ENCODE measurements around the gene RAB32. TPM values are rescaled to one million over a fixed set of nuclear protein-coding genes. Genes with fewer than 3 reads are reported as not detected.

RAB32 gene
- total RNA-seq: 57.7 and 92.1 TPM in 2 replicates

DNA sequence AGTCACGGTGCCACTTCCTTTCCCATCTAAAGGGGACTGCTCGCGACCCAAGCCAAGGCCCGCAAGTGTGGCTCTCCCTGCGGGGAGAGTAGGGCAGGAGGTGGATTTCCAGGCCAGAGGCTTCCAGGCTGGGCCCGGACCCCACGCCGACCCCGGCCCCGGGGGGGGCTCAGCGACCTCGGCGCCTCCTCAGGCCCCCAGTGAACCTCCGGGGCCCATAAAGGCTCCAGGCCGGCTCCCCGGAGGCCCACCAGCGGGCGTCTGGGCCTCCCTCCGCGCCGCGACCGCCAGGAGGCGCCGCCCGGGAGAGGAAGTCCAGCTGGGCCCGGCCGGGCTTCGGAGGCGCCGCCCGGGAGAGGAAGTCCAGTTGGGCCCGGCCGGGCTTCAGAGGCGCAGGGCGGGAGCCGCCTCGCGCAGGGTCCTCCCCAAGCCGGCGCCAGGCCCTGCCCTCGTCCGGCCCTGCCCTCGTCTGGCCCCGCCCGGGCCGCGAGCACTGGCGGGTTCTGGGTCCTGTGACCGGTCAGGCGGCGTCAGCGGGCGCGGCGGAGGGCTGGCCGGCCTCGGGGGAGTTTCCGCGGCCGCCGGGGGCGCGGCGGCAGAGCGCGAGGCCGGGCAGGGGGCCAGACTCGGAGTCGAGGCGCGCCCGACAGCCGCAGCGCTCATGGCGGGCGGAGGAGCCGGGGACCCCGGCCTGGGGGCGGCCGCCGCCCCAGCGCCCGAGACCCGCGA is at the start of gene RAB32:
RAB32 (plus strand) TSS at position 623 of the 729 bp plus-strand sequence; CDS start at position 662, 39 bp downstream.

DNA sequence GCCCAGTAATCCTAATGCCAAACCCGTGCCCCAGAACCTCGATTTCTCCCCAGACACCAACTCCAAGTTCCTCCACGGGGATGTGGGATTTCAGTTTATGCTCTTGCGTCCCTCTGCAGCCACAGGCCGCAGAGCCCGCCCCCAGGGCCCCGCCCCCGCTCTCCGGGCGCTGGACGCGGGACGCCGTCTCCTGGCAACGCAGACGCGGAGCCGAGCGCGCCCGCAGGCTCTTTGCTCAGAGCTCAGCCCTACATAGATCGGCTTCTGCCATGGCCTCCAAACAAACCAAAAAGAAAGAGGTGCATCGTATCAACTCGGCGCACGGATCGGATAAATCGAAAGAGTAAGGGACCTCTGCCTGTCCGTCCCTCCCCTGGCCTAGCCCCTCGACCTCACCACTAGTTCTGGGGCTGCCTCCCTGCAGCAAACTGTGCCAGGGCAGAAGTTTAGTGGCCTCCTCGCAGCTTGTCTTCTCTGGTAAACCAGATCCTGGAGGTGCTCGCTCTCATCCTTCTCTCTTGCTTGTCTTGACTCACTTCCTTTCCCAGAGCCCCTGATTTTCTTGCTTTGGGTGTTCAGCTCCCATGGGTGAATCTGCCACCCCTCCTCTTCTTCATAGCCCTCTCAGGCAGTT is 55.3 kb downstream of the RAB32 start, which contains the start of gene ADGB:
ADGB (plus strand) TSS at position 201 of the 634 bp plus-strand sequence; CDS start at position 270, 69 bp downstream.

Other genes with a start within 250 kb of the RAB32 start
- gene ADGB, start 55.1 kb downstream of the RAB32 start, total RNA-seq: 0.39 TPM in 1 of 2 replicates, not detected in the other